Tibial artery (tissue), 4 donors: ENCODE results near the gene ATP8B1.

Experiments
- DNase-seq, 2 donors: peaks; one replicate each; pipeline ENCODE4 v3.0.0-alpha.2; 2019
- H3K27ac ChIP-seq, 2 donors: fragments of 200-600 bp; sonication (generic) in 1 of 2; 1 replicate in 1 of 2; 2 replicates in 1 of 2; pipeline ENCODE4 v1.5.1; 2018 to 2019; ENCODE audit warnings: mild to moderate bottlenecking in 1 of 2
- H3K27me3 ChIP-seq, 2 donors: fragments of 200-600 bp; sonication (generic) in 1 of 2; one replicate each; pipeline versions ENCODE4 v1.5.1 to v1.6.0; 2016 to 2019
- H3K36me3 ChIP-seq, 3 donors: fragments of 200-600 bp; sonication (generic) in 2 of 3; one replicate each; pipeline ENCODE4 v1.5.1; 2016 to 2019; ENCODE audit warnings: mild to moderate bottlenecking in 2 of 3
- H3K4me1 ChIP-seq, 4 donors: fragments of 200-600 bp; sonication (generic) in 2 of 4; 1 replicate in 3 of 4; 2 replicates in 1 of 4; pipeline ENCODE4 v1.5.1; 2016 to 2019
- H3K4me3 ChIP-seq, 2 donors: fragments of 200-600 bp; sonication (generic) in 1 of 2; 1 replicate in 1 of 2; 2 replicates in 1 of 2; pipeline ENCODE4 v1.5.1; 2018 to 2019; ENCODE audit warnings: mild to moderate bottlenecking in 2 of 2
- H3K9me3 ChIP-seq, 3 donors: fragments of 200-600 bp; sonication (generic) in 1 of 3; one replicate each; pipeline ENCODE4 v1.5.1; 2016 to 2019
- intact Hi-C: fragments of 100-400 bp; cut with DNase I; formaldehyde crosslinking; loops from one replicate; pipeline ENCODE4 v1.15.0; 2023; ENCODE audit warnings: low total_unique reads
- TF ChIP-seq, protein P1 (sequence below), 2 experiments: fragments of 200-600 bp in 1 of 2; fragments of 450-650 bp in 1 of 2; IDR thresholded peaks; one replicate each; pipeline ENCODE4 v1.5.1; 2017 to 2019; ENCODE audit warnings: antibody characterized with exemption in 2 of 2, mild to moderate bottlenecking in 1 of 2, moderate library complexity in 1 of 2

ATP8B1 gene

DNA sequence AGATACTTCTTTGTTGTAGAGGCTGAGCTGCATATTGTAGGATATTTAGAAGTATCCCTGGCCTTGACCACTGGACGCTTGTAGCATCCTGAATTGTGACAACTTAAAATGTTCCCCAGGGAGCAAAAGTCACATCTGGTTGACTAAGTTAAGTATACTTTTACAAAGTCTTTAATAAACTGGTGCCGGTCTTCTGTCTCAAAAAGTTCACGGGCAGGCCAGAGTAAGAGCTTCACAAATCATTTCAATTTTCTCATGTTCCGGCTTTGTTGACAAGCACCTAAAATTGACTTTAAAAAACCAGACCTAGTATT lies 18.4 kb downstream of the ATP8B1 start:
- H3K4me1 ChIP-seq: peaks cover 0 to 98% (median 55%) of the 10 kb centered on the region in 4 donors
- TF ChIP-seq, protein P1, sequence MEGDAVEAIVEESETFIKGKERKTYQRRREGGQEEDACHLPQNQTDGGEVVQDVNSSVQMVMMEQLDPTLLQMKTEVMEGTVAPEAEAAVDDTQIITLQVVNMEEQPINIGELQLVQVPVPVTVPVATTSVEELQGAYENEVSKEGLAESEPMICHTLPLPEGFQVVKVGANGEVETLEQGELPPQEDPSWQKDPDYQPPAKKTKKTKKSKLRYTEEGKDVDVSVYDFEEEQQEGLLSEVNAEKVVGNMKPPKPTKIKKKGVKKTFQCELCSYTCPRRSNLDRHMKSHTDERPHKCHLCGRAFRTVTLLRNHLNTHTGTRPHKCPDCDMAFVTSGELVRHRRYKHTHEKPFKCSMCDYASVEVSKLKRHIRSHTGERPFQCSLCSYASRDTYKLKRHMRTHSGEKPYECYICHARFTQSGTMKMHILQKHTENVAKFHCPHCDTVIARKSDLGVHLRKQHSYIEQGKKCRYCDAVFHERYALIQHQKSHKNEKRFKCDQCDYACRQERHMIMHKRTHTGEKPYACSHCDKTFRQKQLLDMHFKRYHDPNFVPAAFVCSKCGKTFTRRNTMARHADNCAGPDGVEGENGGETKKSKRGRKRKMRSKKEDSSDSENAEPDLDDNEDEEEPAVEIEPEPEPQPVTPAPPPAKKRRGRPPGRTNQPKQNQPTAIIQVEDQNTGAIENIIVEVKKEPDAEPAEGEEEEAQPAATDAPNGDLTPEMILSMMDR (IDR thresholded peaks at IDR 0.05): no peak

DNA sequence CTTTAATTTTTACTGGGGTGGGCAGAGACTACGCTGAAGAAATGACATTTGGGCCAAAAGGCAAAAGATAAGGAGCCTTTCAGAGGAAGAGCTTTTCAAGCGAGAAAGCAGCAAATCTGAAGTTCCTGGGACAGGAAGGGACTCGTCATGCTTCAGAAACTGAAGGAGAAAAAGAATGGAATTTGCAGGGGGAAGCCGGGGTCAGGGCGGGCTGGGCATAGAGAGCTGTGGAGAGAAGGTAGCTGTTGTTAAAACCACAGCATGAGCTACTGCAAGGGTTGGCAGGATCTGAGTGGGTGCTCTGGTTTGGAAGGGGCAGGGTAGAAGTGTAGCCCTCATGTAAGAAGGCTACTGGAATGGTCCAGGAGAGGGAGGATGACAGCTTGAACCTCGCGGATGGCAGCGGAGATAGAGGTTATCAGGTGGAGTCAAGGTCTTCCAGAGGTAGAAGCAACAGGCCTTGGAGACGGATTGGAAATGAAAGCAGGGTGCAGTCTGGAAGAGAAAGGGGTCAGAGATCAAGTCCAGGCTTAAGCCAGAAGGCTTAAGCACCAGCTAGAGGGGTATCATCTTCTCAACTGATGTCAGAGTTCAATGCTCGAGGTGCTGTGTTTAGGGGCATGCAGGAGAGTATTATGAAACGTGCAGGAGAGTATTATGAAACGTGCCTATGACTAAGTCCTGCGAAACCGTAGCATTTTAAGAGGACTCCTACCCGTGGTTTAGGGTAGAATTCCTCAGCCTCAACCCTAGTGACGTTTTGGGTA lies 18.9 kb downstream of the ATP8B1 start:
- peaks cover 0 to 98% (median 55%) of the 10 kb centered on the region in 4 donors for H3K4me1 ChIP-seq
- no peak overlapping the region for H3K4me3 ChIP-seq
- H3K36me3 ChIP-seq: no peaks in the 10 kb centered on the region
- no peak for DNase-seq
- intact Hi-C loops: no loop called here
- H3K27me3 ChIP-seq: no peaks in the 10 kb centered on the region
- H3K9me3 ChIP-seq: no peaks in the 10 kb centered on the region
- H3K27ac ChIP-seq: peak overlapping the region; percentile 86 to 89
- TF ChIP-seq, protein P1 (IDR thresholded peaks at IDR 0.05): no peak

More for the DNA sequence above, 18.4 kb downstream of the ATP8B1 start:
- H3K4me3 ChIP-seq: no peak overlapping the region
- DNase-seq: no peak
- no peaks in the 10 kb centered on the region for H3K36me3 ChIP-seq
- H3K27me3 ChIP-seq: no peaks in the 10 kb centered on the region
- intact Hi-C loops: no loop called here
- H3K27ac ChIP-seq: peak overlapping the region; percentile 86 to 89
- H3K9me3 ChIP-seq: no peaks in the 10 kb centered on the region

DNA sequence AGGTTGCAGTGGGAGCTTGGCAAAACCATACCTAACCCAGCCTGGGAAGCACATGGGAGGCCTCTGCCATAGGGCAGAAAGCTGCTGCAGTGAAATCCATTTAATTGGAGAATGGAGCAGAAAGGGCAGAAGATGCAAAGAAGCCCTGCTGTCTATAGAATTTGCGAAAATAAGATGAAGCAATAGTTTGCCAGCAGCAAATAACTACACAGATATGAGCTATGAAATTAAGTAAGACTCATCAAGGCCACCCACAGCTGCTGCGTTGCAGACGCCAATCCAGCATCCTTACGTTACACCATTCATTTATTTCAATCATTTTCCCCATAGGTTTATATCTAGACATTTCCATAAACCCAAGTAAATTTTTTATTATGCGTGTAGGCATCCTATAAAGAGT lies 21.1 kb downstream of the ATP8B1 start:
- TF ChIP-seq, protein P1 (IDR thresholded peaks at IDR 0.05): no peak
- Histone ChIP-seq H3K9me3 (no peaks in the 10 kb centered on the region), H3K4me1 (peaks cover 0 to 91% (median 52%) of the 10 kb centered on the region in 4 donors), H3K27ac (peak overlapping the region; percentile 82 to 86), H3K36me3 (no peaks in the 10 kb centered on the region), H3K4me3 (no peak overlapping the region), H3K27me3 (no peaks in the 10 kb centered on the region)
- DNase-seq: no peak
- intact Hi-C loops: no loop called here

DNA sequence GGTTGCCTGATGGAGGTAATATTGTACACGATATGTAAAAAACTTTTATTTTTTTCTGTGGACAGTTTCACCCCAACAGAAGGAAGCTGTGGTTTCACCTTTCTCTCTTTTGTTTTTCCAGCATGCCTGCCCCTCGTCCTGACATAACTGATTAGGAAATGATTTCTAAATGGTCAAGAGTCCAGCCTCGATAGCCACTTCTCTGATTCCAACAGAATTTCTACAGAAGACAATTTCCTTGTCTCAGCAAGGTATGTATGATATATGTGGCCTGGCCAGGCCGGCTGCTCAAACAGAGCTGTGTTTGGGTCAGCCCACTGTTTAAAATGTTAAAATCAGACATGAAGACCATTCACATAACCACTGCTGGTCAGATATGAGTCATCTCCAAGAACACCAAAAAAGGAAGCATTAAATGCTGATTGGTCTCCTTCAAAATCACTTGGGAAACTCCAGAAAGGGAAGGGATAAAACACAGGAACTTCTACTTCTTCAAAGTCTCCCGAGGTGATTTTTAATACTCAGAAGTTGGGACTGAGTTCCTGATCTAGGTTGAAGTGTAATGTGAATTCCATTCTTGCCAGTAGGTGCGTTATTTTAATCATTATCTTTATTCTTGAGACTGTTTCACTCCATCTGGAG lies 22.3 kb downstream of the ATP8B1 start:
- H3K4me3 ChIP-seq: peak overlapping the region in 1 of 2 donors; percentile 18
- intact Hi-C loops: no loop called here
- H3K36me3 ChIP-seq: no peaks in the 10 kb centered on the region
- no peaks in the 10 kb centered on the region for H3K9me3 ChIP-seq
- H3K27ac ChIP-seq: peak overlapping the region; percentile 82 to 86
- no peaks in the 10 kb centered on the region for H3K27me3 ChIP-seq
- no peak for DNase-seq
- TF ChIP-seq, protein P1 (IDR thresholded peaks at IDR 0.05): no peak
- H3K4me1 ChIP-seq: peaks cover 0 to 91% (median 51%) of the 10 kb centered on the region in 4 donors

DNA sequence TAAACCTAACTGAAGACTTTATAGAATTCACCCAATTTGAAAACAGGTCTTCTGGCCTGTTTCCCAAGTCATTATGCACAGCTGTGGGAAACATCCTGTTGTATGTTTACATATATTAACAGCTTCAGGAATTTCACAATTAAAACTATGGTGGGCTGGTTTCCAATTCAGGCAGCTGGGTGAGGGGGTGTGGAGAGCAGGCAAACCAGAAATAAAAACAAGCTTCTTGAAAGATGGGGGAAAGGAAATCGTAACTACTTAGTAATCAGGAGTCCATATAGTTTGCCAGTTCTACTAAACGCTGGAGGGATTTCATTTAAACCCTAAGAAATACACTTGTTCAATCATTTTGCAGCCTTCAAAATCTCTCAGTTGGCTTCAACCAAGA lies 22.8 kb downstream of the ATP8B1 start:
- Histone ChIP-seq H3K4me1 (peaks cover 0 to 91% (median 52%) of the 10 kb centered on the region in 4 donors), H3K4me3 (no peak overlapping the region), H3K27me3 (no peaks in the 10 kb centered on the region), H3K36me3 (no peaks in the 10 kb centered on the region), H3K9me3 (no peaks in the 10 kb centered on the region), H3K27ac (peak overlapping the region; percentile 82 to 86)
- TF ChIP-seq, protein P1 (IDR thresholded peaks at IDR 0.05): no peak
- intact Hi-C loops: no loop called here
- DNase-seq: no peak
